ENCODE results near the gene EDN1.

DNA sequence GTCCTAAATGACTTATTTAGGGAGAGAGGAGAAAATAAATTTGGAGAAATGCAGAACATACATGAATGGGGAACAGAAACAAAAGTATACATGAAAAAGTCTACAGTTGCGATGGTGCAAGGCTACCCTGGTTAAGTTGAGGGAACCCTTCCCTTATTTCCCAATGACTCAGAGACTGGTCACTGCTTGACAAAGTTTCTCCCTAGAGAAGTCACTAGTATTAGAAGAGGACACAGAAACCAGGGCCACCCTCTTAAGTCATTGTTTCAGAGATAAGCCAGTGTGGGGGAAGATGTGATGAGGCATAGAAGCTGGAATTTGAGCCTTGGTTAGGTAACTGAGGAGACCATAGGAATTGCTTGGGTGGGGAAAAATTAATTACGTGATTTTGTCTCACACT is 24.4 kb upstream of the EDN1 start:
- TF ChIP-seq CTCF (conservative IDR thresholded peaks at IDR 0.05; ENCODE audit: low read depth, low read length), result no peak
- TF ChIP-seq POLR2A (IDR thresholded peaks at IDR 0.05; ENCODE audit: low read depth, low read length), result no peak
- no peak for TF ChIP-seq RCOR1 (IDR thresholded peaks at IDR 0.05; ENCODE audit: insufficient replicate concordance, low read length)
- TF ChIP-seq BHLHE40 (IDR thresholded peaks at IDR 0.05; ENCODE audit: low read depth, low read length), result no peak
- TF ChIP-seq NFE2L2 (IDR thresholded peaks at IDR 0.05; ENCODE audit: low read depth, low read length), result no peak
- no peak for TF ChIP-seq SMC3 (IDR thresholded peaks at IDR 0.05; ENCODE audit: low read depth, low read length)
- no peak for TF ChIP-seq RFX5 (IDR thresholded peaks at IDR 0.05; ENCODE audit: low read depth, low read length)
- TF ChIP-seq RAD21 (IDR thresholded peaks at IDR 0.05; ENCODE audit: low read length), result no peak
- no peak for TF ChIP-seq MXI1 (IDR thresholded peaks at IDR 0.05; ENCODE audit: borderline replicate concordance, low read depth, low read length)

Measured in IMR-90 (cell line).